Calu3 (cell line): ENCODE data around the gene TMEM63C. TPM values are rescaled to one million over a fixed set of nuclear protein-coding genes. Genes with fewer than 3 reads are reported as not detected.

Experiments used
- BruUV-seq: library from RNA; stranded (reverse); fragments of 400-500 nt; replicated peaks from 2 replicates; lab custom pipeline; 2021; lab: Mats Ljungman, UMichigan
- CTCF ChIA-PET: fragments of 300-600 bp; sonication (Branson Sonifier 250); formaldehyde crosslinking; loops from one replicate; lab custom pipeline; 2022; ENCODE audit warnings: antibody characterized with exemption; lab: Charles Lee
- DNase-seq: peaks from one replicate; pipeline ENCODE4 v3.0.0; 2022
- H3K27ac Mint-ChIP-seq: one replicate; pipeline ENCODE4 v1.8.0; 2022; ENCODE audit warnings: mixed read lengths; ENCODE audit not compliant: unreplicated experiment
- H3K27me3 Mint-ChIP-seq: one replicate; pipeline ENCODE4 v1.8.0; 2022; ENCODE audit warnings: mixed read lengths; ENCODE audit not compliant: unreplicated experiment
- H3K36me3 Mint-ChIP-seq: one replicate; pipeline ENCODE4 v1.8.0; 2022; ENCODE audit warnings: mild to moderate bottlenecking, moderate library complexity, mixed read lengths; ENCODE audit not compliant: insufficient read depth, unreplicated experiment
- H3K4me1 Mint-ChIP-seq: one replicate; pipeline ENCODE4 v1.8.0; 2022; ENCODE audit warnings: mild to moderate bottlenecking, low read depth, mixed read lengths; ENCODE audit not compliant: unreplicated experiment
- H3K4me3 Mint-ChIP-seq: one replicate; pipeline ENCODE4 v1.8.0; 2022; ENCODE audit warnings: mild to moderate bottlenecking, low read depth, moderate library complexity, mixed read lengths; ENCODE audit not compliant: unreplicated experiment
- H3K9me3 Mint-ChIP-seq: one replicate; pipeline ENCODE4 v1.8.0; 2022; ENCODE audit warnings: low read depth, mixed read lengths; ENCODE audit not compliant: unreplicated experiment
- intact Hi-C: fragments of 100-400 bp; cut with micrococcal nuclease; formaldehyde crosslinking; loops from one replicate; pipeline ENCODE4 v1.10.0; 2022; ENCODE audit not compliant: unreplicated experiment
- total RNA-seq: library from RNA; stranded (reverse); gene quantifications from 2 replicates; pipeline ENCODE4 v1.2.3, GENCODE V29; 2022
- TF ChIP-seq, protein P1 (sequence below): fragments of 200-600 bp; IDR thresholded peaks from one replicate; pipeline ENCODE4 v1.8.0; 2022; ENCODE audit warnings: antibody characterized with exemption; ENCODE audit not compliant: unreplicated experiment

TMEM63C gene
- total RNA-seq, 1 experiment from 2014 or later: 1.1 TPM

DNA sequence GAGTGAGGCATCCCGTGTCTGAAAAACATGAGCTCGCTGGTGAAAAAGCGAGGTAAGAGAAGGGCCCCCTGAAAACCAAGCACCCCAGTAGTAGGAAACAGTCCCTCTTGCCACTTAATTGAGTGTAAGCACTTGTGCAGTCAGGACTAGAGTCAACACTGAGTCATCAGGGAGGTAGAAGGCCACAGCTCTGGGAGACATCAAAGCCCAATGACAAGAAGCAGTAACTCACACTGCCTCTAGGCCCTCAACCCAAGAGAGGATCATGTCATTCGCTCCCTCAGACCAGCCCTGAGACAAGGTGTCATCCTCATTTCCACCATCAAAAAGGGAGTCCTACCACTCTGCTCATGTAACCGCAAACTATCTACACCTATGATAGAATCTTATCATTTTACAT is 121.3 kb downstream of the TMEM63C start:
- CTCF ChIA-PET: interaction anchor here (1.0 to 5.2 kb wide), 2 partner anchors 12 to 152 kb away, joined by 4 to 94 read pairs; no protein-coding TSS in a partner anchor
- Mint-ChIP-seq H3K4me3 (no peak overlapping the region), H3K27ac (peak overlapping the region; percentile 94), H3K4me1 (peaks cover 36% of the 10 kb centered on the region), H3K27me3 (no peaks in the 10 kb centered on the region), H3K9me3 (no peaks in the 10 kb centered on the region), H3K36me3 (peaks cover 6% of the 10 kb centered on the region)
- no TSS peak for BruUV-seq
- TF ChIP-seq, protein P1, sequence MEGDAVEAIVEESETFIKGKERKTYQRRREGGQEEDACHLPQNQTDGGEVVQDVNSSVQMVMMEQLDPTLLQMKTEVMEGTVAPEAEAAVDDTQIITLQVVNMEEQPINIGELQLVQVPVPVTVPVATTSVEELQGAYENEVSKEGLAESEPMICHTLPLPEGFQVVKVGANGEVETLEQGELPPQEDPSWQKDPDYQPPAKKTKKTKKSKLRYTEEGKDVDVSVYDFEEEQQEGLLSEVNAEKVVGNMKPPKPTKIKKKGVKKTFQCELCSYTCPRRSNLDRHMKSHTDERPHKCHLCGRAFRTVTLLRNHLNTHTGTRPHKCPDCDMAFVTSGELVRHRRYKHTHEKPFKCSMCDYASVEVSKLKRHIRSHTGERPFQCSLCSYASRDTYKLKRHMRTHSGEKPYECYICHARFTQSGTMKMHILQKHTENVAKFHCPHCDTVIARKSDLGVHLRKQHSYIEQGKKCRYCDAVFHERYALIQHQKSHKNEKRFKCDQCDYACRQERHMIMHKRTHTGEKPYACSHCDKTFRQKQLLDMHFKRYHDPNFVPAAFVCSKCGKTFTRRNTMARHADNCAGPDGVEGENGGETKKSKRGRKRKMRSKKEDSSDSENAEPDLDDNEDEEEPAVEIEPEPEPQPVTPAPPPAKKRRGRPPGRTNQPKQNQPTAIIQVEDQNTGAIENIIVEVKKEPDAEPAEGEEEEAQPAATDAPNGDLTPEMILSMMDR: no peak
- intact Hi-C loops: loop anchor here (1.0 to 5.0 kb wide), 3 partner anchors 13 to 249 kb away; no protein-coding TSS in a partner anchor
- peak; percentile 31 for DNase-seq

DNA sequence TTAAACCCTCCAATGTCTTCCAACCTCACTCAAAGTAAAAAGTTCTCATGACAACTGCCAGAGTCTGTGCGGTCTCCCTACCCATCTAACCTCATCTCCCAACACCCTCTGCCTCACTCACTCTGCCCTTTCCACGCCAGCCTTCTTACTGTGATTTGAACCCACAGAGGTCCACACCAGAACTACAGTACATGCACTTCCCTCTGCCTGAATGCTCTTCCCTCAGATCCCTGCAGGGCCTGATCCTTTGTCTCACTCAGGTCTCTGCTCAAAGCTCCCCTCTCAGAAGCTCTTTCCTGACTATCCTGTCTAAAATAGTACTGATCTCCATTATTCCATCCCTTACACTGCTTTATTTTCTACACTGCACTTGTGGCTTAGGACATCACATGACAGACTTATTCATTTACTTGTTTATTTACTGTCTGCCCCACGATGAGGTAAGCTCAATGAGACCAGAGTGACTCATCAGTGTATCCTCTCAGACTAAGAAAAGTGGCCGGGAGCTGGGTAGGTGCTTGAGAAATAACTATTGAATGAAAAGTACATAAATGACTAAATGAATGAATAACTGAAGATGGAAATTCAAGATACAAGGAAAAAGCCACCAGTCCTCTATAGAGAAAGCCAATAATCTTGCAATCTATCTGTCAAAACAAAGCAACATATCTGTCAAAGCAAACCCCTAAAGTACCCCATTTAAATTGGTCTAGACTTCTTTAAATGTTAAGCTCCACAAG is 122.0 kb downstream of the TMEM63C start:
- peak overlapping the region; percentile 94 for H3K27ac Mint-ChIP-seq
- H3K4me3 Mint-ChIP-seq: peak overlapping the region; percentile 57
- DNase-seq: peak; percentile 62
- TF ChIP-seq, protein P1: no peak
- no TSS peak for BruUV-seq
- no peaks in the 10 kb centered on the region for H3K27me3 Mint-ChIP-seq
- no peaks in the 10 kb centered on the region for H3K9me3 Mint-ChIP-seq
- intact Hi-C loops: loop anchor here (1.0 to 5.0 kb wide), 3 partner anchors 13 to 249 kb away; no protein-coding TSS in a partner anchor
- H3K4me1 Mint-ChIP-seq: peaks cover 36% of the 10 kb centered on the region
- CTCF ChIA-PET: interaction anchor here (0.7 to 5.2 kb wide), 8 partner anchors 12 to 205 kb away, joined by 3 to 94 read pairs (median 4); partner anchors contain the start of genes GSTZ1, POMT2, SAMD15 and TMED8
- H3K36me3 Mint-ChIP-seq: peaks cover 6% of the 10 kb centered on the region

DNA sequence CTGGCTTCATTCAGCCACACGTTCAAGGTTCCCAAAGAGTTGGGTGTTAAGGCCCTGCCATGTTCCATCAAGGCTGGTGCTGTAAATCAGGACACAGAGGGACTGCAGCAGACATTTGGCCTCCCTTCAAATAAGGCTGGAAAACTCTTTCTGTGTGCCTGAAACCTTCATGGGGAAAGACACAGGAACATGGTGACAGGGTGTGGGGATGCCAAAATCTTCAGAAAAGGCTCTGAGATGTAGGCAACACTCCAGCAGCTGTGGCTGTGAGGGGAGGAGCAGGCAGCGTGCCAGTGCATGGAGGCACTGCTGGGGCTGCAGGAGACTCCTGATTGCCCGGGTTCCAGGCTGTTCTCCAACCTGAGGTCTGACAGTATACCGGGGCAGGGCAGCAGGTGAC is 124.1 kb downstream of the TMEM63C start:
- BruUV-seq: no TSS peak
- Mint-ChIP-seq H3K27me3 (no peaks in the 10 kb centered on the region), H3K27ac (no peak overlapping the region), H3K4me1 (peaks cover 36% of the 10 kb centered on the region), H3K4me3 (no peak overlapping the region), H3K9me3 (no peaks in the 10 kb centered on the region), H3K36me3 (peaks cover 6% of the 10 kb centered on the region)
- intact Hi-C loops: no loop called here
- no peak for DNase-seq
- CTCF ChIA-PET: interaction anchor here (0.6 kb wide), 1 partner anchor 15 kb away, joined by 10 read pairs; the partner anchor contains the start of genes GSTZ1 and POMT2
- TF ChIP-seq, protein P1: no peak

DNA sequence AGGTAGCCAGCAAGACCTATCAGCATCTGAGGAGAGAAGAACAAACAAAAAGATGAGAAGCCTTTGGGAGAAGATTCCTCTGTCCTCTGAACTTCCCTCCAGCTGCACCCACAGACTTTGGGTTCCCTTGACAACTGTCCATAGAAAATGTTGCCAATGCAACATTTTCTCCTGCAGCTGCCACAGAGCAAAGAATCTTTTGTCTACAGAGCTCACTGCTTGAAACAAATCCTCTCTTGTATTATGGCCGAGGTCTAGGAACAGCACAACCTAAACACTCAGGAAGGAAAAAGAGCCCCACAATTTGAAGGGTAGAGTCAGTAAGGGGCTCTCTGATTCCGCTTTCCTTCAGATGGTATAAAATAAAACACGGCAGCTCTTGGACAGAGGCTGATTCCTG is 124.8 kb downstream of the TMEM63C start:
- intact Hi-C loops: no loop called here
- H3K27ac Mint-ChIP-seq: no peak overlapping the region

More for the DNA sequence above, 124.8 kb downstream of the TMEM63C start:
- H3K4me1 Mint-ChIP-seq: peaks cover 36% of the 10 kb centered on the region
- TF ChIP-seq, protein P1: no peak
- CTCF ChIA-PET: interaction anchor here (1.1 to 1.5 kb wide), 2 partner anchors 9 to 14 kb away, joined by 4 to 12 read pairs; partner anchors contain the start of genes GSTZ1 and POMT2
- no peak overlapping the region for H3K4me3 Mint-ChIP-seq
- no peak for DNase-seq
- no peaks in the 10 kb centered on the region for H3K9me3 Mint-ChIP-seq
- peaks cover 6% of the 10 kb centered on the region for H3K36me3 Mint-ChIP-seq
- no peaks in the 10 kb centered on the region for H3K27me3 Mint-ChIP-seq
- no TSS peak for BruUV-seq
